ENCODE data around the gene EMX2. TPM values are rescaled to one million over a fixed set of nuclear protein-coding genes. Genes with fewer than 3 reads are reported as not detected.

The EMX2 gene
- total RNA-seq, 1 donor from 2014 or later = 2.1 TPM

GRCh38 chr10:117553815-117554172, 11.2 kb downstream of the EMX2 start:
- H3K4me3 ChIP-seq (ENCODE audit: low read length in 3 of 3) = peak overlapping the region; percentile 2 to 60 (median 8)
- no peaks in the 10 kb centered on the region for H3K36me3 ChIP-seq (ENCODE audit: control insufficient read depth in 3 of 3, insufficient read depth in 3 of 3, low read length in 3 of 3)
- H3K4me1 ChIP-seq (ENCODE audit: control insufficient read depth in 3 of 3, insufficient read depth in 3 of 3, low read length in 3 of 3) = peaks cover 34 to 49% (median 44%) of the 10 kb centered on the region in 3 donors
- peak overlapping the region in 1 of 3 donors; percentile 74 for H3K9ac ChIP-seq (ENCODE audit: low read depth in 1 of 3, low read length in 3 of 3)
- H3K27me3 ChIP-seq (ENCODE audit: control insufficient read depth in 3 of 3, insufficient read depth in 3 of 3, low read length in 3 of 3) = peaks cover 45 to 63% (median 57%) of the 10 kb centered on the region in 3 donors
- H3K27ac ChIP-seq (ENCODE audit: low read depth, low read length) = no peak overlapping the region
- H3K9me3 ChIP-seq (ENCODE audit: control insufficient read depth in 3 of 3, low read length in 3 of 3) = no peaks in the 10 kb centered on the region

GRCh38 chr10:117554241-117554814, 11.8 kb downstream of the EMX2 start:
- H3K27ac ChIP-seq (ENCODE audit: low read depth, low read length) = no peak overlapping the region
- no peaks in the 10 kb centered on the region for H3K9me3 ChIP-seq (ENCODE audit: control insufficient read depth in 3 of 3, low read length in 3 of 3)
- H3K36me3 ChIP-seq (ENCODE audit: control insufficient read depth in 3 of 3, insufficient read depth in 3 of 3, low read length in 3 of 3) = no peaks in the 10 kb centered on the region
- H3K27me3 ChIP-seq (ENCODE audit: control insufficient read depth in 3 of 3, insufficient read depth in 3 of 3, low read length in 3 of 3) = peaks cover 42 to 60% (median 53%) of the 10 kb centered on the region in 3 donors
- H3K4me1 ChIP-seq (ENCODE audit: control insufficient read depth in 3 of 3, insufficient read depth in 3 of 3, low read length in 3 of 3) = peaks cover 34 to 49% (median 44%) of the 10 kb centered on the region in 3 donors
- peak overlapping the region; percentile 5 to 74 (median 53) for H3K9ac ChIP-seq (ENCODE audit: low read depth in 1 of 3, low read length in 3 of 3)
- peak overlapping the region; percentile 2 to 60 (median 8) for H3K4me3 ChIP-seq (ENCODE audit: low read length in 3 of 3)

- H3K36me3 ChIP-seq (ENCODE audit: control insufficient read depth in 3 of 3, insufficient read depth in 3 of 3, low read length in 3 of 3) = no peaks in the 10 kb centered on the region
- no peaks in the 10 kb centered on the region for H3K9me3 ChIP-seq (ENCODE audit: control insufficient read depth in 3 of 3, low read length in 3 of 3)
- H3K4me1 ChIP-seq (ENCODE audit: control insufficient read depth in 3 of 3, insufficient read depth in 3 of 3, low read length in 3 of 3) = peaks cover 34 to 49% (median 44%) of the 10 kb centered on the region in 3 donors
- H3K27ac ChIP-seq (ENCODE audit: low read depth, low read length) = no peak overlapping the region
- H3K27me3 ChIP-seq (ENCODE audit: control insufficient read depth in 3 of 3, insufficient read depth in 3 of 3, low read length in 3 of 3) = peaks cover 39 to 55% (median 47%) of the 10 kb centered on the region in 3 donors
- peak overlapping the region in 1 of 3 donors; percentile 63 for H3K9ac ChIP-seq (ENCODE audit: low read depth in 1 of 3, low read length in 3 of 3)
- H3K4me3 ChIP-seq (ENCODE audit: low read length in 3 of 3) = peak overlapping the region in 1 of 3 donors; percentile 31
Observed at GRCh38 chr10:117555017-117555416, 12.5 kb downstream of the EMX2 start.

- Histone ChIP-seq H3K9ac (ENCODE audit: low read depth in 1 of 3, low read length in 3 of 3) (peak overlapping the region in 1 of 3 donors; percentile 16), H3K27me3 (ENCODE audit: control insufficient read depth in 3 of 3, insufficient read depth in 3 of 3, low read length in 3 of 3) (peaks cover 33 to 46% (median 38%) of the 10 kb centered on the region in 3 donors), H3K4me3 (ENCODE audit: low read length in 3 of 3) (no peak overlapping the region), H3K36me3 (ENCODE audit: control insufficient read depth in 3 of 3, insufficient read depth in 3 of 3, low read length in 3 of 3) (no peaks in the 10 kb centered on the region), H3K4me1 (ENCODE audit: control insufficient read depth in 3 of 3, insufficient read depth in 3 of 3, low read length in 3 of 3) (peaks cover 34 to 49% (median 44%) of the 10 kb centered on the region in 3 donors), H3K9me3 (ENCODE audit: control insufficient read depth in 3 of 3, low read length in 3 of 3) (no peaks in the 10 kb centered on the region), H3K27ac (ENCODE audit: low read depth, low read length) (no peak overlapping the region)
Observed at GRCh38 chr10:117555863-117556262, 13.3 kb downstream of the EMX2 start.

- Histone ChIP-seq H3K27ac (ENCODE audit: low read depth, low read length) (no peak overlapping the region), H3K9me3 (ENCODE audit: control insufficient read depth in 3 of 3, low read length in 3 of 3) (no peaks in the 10 kb centered on the region), H3K27me3 (ENCODE audit: control insufficient read depth in 3 of 3, insufficient read depth in 3 of 3, low read length in 3 of 3) (peaks cover 30 to 46% (median 33%) of the 10 kb centered on the region in 3 donors), H3K4me3 (ENCODE audit: low read length in 3 of 3) (no peak overlapping the region), H3K4me1 (ENCODE audit: control insufficient read depth in 3 of 3, insufficient read depth in 3 of 3, low read length in 3 of 3) (peaks cover 34 to 47% (median 44%) of the 10 kb centered on the region in 3 donors), H3K36me3 (ENCODE audit: control insufficient read depth in 3 of 3, insufficient read depth in 3 of 3, low read length in 3 of 3) (no peaks in the 10 kb centered on the region), H3K9ac (ENCODE audit: low read depth in 1 of 3, low read length in 3 of 3) (no peak overlapping the region)
Observed at GRCh38 chr10:117556356-117556755, 13.8 kb downstream of the EMX2 start.

GRCh38 chr10:117559712-117560111, 17.2 kb downstream of the EMX2 start:
- Histone ChIP-seq H3K27me3 (ENCODE audit: control insufficient read depth in 3 of 3, insufficient read depth in 3 of 3, low read length in 3 of 3) (peaks cover 3 to 24% (median 13%) of the 10 kb centered on the region in 3 donors), H3K27ac (ENCODE audit: low read depth, low read length) (no peak overlapping the region), H3K36me3 (ENCODE audit: control insufficient read depth in 3 of 3, insufficient read depth in 3 of 3, low read length in 3 of 3) (no peaks in the 10 kb centered on the region)

GRCh38 chr10:117560942-117561341, 18.4 kb downstream of the EMX2 start:
- no peaks in the 10 kb centered on the region for H3K36me3 ChIP-seq (ENCODE audit: control insufficient read depth in 3 of 3, insufficient read depth in 3 of 3, low read length in 3 of 3)
- H3K9me3 ChIP-seq (ENCODE audit: control insufficient read depth in 3 of 3, low read length in 3 of 3) = no peaks in the 10 kb centered on the region
- H3K4me3 ChIP-seq (ENCODE audit: low read length in 3 of 3) = no peak overlapping the region
- peaks cover 0 to 2% (median 1%) of the 10 kb centered on the region in 3 donors for H3K4me1 ChIP-seq (ENCODE audit: control insufficient read depth in 3 of 3, insufficient read depth in 3 of 3, low read length in 3 of 3)
- H3K27me3 ChIP-seq (ENCODE audit: control insufficient read depth in 3 of 3, insufficient read depth in 3 of 3, low read length in 3 of 3) = peaks cover 0 to 24% (median 14%) of the 10 kb centered on the region in 3 donors
- no peak overlapping the region for H3K27ac ChIP-seq (ENCODE audit: low read depth, low read length)
- no peak overlapping the region for H3K9ac ChIP-seq (ENCODE audit: low read depth in 1 of 3, low read length in 3 of 3)

More at GRCh38 chr10:117559712-117560111, 17.2 kb downstream of the EMX2 start:
- no peak overlapping the region for H3K9ac ChIP-seq (ENCODE audit: low read depth in 1 of 3, low read length in 3 of 3)
- H3K4me1 ChIP-seq (ENCODE audit: control insufficient read depth in 3 of 3, insufficient read depth in 3 of 3, low read length in 3 of 3) = peaks cover 5 to 14% (median 11%) of the 10 kb centered on the region in 3 donors
- H3K4me3 ChIP-seq (ENCODE audit: low read length in 3 of 3) = no peak overlapping the region
- H3K9me3 ChIP-seq (ENCODE audit: control insufficient read depth in 3 of 3, low read length in 3 of 3) = no peaks in the 10 kb centered on the region

- Histone ChIP-seq H3K4me3 (ENCODE audit: low read length in 3 of 3) (no peak overlapping the region), H3K36me3 (ENCODE audit: control insufficient read depth in 3 of 3, insufficient read depth in 3 of 3, low read length in 3 of 3) (no peaks in the 10 kb centered on the region), H3K9ac (ENCODE audit: low read depth in 1 of 3, low read length in 3 of 3) (no peak overlapping the region), H3K4me1 (ENCODE audit: control insufficient read depth in 3 of 3, insufficient read depth in 3 of 3, low read length in 3 of 3) (no peaks in the 10 kb centered on the region), H3K9me3 (ENCODE audit: control insufficient read depth in 3 of 3, low read length in 3 of 3) (no peaks in the 10 kb centered on the region), H3K27ac (ENCODE audit: low read depth, low read length) (no peak overlapping the region), H3K27me3 (ENCODE audit: control insufficient read depth in 3 of 3, insufficient read depth in 3 of 3, low read length in 3 of 3) (peaks cover 0 to 18% (median 16%) of the 10 kb centered on the region in 3 donors)
Observed at GRCh38 chr10:117562220-117562619, 19.7 kb downstream of the EMX2 start.

- Histone ChIP-seq H3K4me3 (ENCODE audit: low read length in 3 of 3) (no peak overlapping the region), H3K27ac (ENCODE audit: low read depth, low read length) (no peak overlapping the region), H3K4me1 (ENCODE audit: control insufficient read depth in 3 of 3, insufficient read depth in 3 of 3, low read length in 3 of 3) (no peaks in the 10 kb centered on the region), H3K9me3 (ENCODE audit: control insufficient read depth in 3 of 3, low read length in 3 of 3) (no peaks in the 10 kb centered on the region), H3K36me3 (ENCODE audit: control insufficient read depth in 3 of 3, insufficient read depth in 3 of 3, low read length in 3 of 3) (no peaks in the 10 kb centered on the region), H3K9ac (ENCODE audit: low read depth in 1 of 3, low read length in 3 of 3) (no peak overlapping the region), H3K27me3 (ENCODE audit: control insufficient read depth in 3 of 3, insufficient read depth in 3 of 3, low read length in 3 of 3) (peaks cover 3 to 23% (median 23%) of the 10 kb centered on the region in 3 donors)
Observed at GRCh38 chr10:117562896-117563737, 20.6 kb downstream of the EMX2 start.

GRCh38 chr10:117563780-117564179, 21.2 kb downstream of the EMX2 start:
- Histone ChIP-seq H3K4me1 (ENCODE audit: control insufficient read depth in 3 of 3, insufficient read depth in 3 of 3, low read length in 3 of 3) (no peaks in the 10 kb centered on the region), H3K4me3 (ENCODE audit: low read length in 3 of 3) (no peak overlapping the region), H3K9ac (ENCODE audit: low read depth in 1 of 3, low read length in 3 of 3) (no peak overlapping the region), H3K27ac (ENCODE audit: low read depth, low read length) (no peak overlapping the region), H3K36me3 (ENCODE audit: control insufficient read depth in 3 of 3, insufficient read depth in 3 of 3, low read length in 3 of 3) (no peaks in the 10 kb centered on the region), H3K9me3 (ENCODE audit: control insufficient read depth in 3 of 3, low read length in 3 of 3) (no peaks in the 10 kb centered on the region), H3K27me3 (ENCODE audit: control insufficient read depth in 3 of 3, insufficient read depth in 3 of 3, low read length in 3 of 3) (peaks cover 3 to 28% (median 27%) of the 10 kb centered on the region in 3 donors)

Data from skeletal muscle tissue (tissue), 4 donors.